UCSD-AML1 (cell line): ENCODE measurements around the gene CTSH.
"Not testable (repeated sequence)": the region's sequence is repeated elsewhere in the genome, so short reads cannot be mapped to it uniquely, and the experiment has no call there.

ENCODE experiments used
- DNase-seq: peaks from one replicate; lab custom pipeline; 2025; ENCODE audit not compliant: unreplicated experiment; lab: John Stamatoyannopoulos, UW

Gene CTSH

GRCh38 chr15:78898540-78898939 is 46.3 kb downstream of the CTSH start:
- DNase-seq = no peak

DNA sequence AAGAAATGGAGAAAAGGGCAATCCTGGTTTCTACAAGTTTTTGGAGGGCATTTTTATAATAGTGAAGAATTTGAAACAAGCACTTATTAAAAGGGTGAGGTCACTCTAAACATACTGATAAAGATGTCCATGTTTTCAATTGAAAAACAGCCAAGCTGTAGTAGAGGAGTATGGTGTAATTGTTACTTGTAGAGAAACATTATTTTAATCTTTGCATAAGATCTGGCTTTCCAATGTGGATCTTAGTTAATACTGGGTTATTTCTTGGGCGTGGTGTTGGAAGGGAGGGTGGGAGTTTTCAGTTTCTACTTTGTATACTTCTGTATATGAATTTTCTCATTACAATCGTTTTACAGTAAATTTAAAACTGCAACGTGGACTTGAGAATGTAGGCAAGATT is 49.4 kb downstream of the CTSH start:
- DNase-seq = no peak

DNA sequence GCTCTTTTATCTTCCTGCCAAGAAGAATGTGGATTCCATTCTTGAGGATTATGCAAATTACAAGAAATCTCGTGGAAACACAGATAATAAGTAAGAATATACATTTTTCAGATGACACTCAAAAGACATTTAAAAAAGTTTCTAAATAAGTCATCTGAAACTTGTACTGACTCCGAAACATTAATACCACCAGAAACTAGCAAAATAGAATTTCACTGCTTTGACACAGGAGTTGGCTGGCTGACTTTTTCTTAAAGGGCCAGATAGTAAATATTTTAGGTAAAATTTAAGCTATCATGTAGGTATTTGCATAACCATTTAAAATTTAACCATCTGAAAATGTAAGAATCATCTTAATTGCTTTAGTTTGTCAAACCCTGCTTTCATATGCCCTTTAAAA is 51.3 kb downstream of the CTSH start:
- no peak for DNase-seq

DNA sequence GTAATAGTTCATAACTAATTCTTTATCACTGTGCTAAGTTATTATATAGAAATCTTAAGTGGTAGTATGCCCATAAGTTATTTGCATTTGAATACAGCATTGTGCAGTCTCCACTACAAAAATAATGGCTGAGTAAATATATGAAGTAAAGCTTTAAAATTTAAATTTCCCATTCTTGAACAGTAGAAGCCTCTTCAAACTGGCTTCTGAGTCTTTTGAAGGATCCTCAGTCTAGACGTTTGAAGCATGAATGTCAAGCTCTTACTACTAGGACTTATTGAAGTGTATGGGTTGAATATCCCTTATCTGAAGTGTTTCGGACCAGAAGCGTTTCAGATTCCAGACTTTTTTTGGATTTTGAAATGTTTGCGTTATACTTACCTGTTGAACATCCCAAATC is 55.8 kb downstream of the CTSH start:
- no peak for DNase-seq

DNA sequence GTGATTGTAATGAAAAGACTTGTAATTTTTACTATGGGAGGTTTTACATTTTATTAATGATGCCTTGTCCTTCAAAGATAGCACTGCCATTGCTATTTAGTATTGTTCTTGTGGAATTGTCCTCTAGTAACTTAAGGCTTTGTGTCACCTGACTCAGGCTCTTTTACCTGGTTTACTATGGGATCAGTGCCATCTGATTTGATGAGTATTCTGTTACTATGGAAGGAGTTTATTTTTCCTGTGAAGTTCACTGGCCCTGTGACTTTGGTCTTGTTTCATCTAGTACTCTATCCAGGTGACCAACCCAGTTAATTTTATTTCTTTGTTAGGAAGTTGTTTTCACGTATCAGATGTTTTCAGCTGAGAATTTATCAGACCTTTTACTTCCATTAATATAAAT is 63.2 kb downstream of the CTSH start:
- DNase-seq = no peak

GRCh38 chr15:78880813-78881212 is 64.0 kb downstream of the CTSH start:
- no peak for DNase-seq

DNA sequence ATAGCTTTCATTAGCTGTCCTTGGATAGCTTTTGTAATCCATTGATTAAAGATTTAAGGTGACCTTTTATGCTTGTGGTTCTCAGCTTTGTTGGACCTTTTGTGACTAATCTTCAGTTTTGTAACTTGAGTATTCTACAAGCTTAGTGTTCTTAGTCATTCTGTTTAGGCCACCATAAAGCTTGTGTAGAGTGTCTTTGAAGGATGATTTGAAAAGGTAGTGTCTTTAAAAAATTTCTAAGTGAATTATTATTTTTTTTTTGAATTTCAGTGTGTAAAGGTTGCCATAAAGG is 64.7 kb downstream of the CTSH start:
- no peak for DNase-seq

DNA sequence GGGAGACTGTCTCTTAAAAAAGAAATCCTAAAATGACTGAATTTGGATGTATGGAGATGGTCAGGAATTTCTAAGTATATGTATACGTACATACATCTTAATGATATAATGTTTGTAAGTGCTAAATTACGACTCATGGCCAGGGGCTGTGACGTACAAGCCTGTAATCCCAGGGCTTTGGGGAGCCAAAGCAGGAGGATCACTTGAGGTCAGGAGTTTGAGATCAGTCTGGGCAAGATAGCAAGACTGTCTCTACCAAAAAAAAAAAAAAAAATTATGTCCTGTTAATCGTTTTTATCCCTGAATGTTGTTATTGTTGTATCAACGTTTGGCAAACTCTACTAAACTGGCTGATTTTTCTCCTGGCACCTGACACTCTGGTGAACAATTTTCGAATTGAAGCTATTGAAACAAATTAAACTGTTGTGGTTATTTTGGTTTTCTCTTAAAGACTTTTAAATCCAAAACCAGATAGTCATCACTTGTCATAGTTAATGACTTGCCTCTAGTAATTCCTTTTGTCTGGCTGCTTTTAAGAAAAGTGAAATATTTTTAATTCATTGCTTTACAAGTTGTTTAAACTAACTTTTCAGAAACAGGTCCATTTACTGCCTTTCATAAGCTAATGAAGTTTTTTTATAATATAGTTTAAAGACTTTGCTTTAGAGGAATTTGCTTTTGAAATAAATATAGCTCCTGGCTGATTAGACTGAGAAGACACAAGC is 65.2 kb downstream of the CTSH start:
- no peak for DNase-seq

DNA sequence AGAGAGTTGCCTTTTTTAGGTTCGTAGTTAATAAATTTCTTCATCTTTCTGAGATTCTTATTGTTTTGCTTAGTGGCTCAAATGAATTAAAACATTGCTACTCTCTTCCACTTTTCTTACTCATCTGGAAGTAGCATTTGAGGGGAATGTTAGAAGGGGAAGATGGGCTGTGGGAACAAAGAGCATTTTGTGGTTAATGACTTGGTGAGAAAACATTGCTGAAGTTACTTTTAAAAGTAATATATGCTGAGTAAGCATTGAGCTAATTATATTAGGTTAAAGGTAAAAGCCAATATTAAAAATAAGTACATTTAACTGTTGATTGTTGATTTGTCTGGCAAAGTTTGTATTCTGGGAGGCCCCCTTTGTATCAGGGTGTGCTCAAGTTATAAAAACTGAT is 66.5 kb downstream of the CTSH start:
- no peak for DNase-seq

DNA sequence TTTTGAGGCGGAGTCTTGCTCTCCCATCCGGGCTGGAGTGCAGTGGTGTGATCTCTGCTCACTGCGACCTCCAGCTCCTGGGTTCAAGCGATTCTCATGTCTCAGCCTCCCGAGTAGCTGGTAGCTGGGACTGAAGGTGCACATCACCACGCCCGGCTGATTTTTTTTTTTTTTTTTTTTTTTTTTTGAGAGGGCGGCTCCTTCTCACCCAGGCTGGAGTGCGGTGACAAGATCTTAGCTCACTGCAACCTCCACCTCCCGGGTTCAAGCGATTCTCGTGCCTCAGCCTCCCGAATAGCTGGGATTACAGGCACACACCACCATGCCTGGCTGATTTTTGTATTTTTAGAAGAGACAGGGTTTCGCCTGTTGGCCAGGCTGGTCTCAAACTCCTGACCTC is 67.9 kb downstream of the CTSH start:
- DNase-seq = not testable (repeated sequence)

- DNase-seq = no peak
Observed at GRCh38 chr15:78875107-78875914, 69.5 kb downstream of the CTSH start.

GRCh38 chr15:78873793-78874765 is 70.8 kb downstream of the CTSH start:
- no peak for DNase-seq

DNA sequence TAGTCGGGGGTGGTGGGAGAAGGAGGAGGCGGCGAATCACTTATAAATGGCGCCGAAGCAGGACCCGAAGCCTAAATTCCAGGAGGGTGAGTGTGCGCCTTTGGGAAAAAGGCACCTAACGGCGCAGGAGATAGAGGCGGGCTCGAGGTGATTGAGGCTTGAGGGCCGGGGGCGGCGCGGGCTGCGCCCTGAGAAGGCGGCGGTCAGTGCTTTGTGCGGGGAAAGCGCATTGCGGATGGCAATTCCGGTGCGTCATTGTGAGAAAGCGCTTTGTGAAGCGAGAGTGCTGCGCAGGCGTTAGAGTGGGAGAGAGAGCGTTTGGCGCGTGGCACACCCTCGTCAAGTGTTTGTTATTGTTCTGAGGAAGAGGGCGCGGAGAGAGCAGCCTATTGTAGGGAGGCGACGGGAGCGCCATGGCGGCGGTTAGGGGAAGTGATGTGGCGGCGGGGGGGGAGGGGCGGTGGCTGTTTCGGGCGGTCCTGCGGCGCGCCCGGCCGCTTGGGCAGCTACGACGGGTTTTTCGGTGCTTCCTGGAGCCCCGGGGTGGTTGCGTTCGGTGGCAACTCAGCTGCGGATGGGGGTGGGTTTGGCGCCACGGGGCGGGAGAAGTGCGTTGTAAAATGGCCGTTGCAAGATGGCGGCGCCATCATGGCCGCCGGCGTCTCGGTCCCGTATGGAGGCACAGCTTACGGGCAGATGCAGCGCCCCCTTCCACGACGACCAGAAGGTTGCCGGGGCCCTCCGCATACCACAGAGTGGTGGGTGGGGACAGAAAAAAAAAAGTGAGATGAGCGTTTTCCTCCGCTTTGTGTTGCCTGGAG is 71.7 kb downstream of the CTSH start:
- peak; percentile 91 for DNase-seq

GRCh38 chr15:78872155-78872971 is 72.5 kb downstream of the CTSH start, which contains the start of gene MORF4L1:
Gene MORF4L1 (plus strand): TSS chr15:78872890. CDS start chr15:78873018, 128 bp downstream.
- DNase-seq = peak; percentile 97

DNA sequence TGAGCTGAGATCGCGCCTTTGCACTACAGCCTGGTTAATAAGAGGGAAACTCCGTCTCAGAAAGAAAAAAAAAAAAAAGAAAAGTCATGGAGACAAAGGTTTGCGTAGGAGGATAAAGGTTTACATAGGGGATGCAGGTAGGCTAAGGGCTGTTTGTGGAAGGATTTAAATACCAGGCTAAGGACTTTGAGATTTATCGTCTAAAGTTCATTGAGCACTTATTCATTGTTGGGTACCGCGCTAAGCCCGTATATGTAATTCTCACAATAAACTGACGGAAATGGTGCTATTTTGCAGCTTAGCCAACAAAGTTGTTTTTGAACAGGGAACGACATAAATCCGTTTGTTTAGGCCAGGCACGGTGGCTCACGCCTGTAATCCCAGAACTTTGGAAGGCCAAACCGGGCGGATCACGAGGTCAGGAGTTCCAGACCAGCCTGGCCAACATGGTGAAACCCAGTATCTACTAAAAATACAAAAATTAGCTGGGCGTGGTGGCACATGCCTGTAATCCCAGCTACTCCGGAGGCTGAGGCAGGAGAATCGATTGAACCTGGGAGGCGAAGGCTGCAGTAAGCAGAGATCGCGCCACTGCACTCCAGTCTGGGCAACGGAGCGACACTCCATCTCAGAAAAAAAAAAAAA is 73.2 kb downstream of the CTSH start:
- not testable (repeated sequence) for DNase-seq
